IPS DF 6.9 (cell line): ENCODE results near the gene KIAA0753.

Experiments used
- DNase-seq: peaks from one replicate; pipeline ENCODE4 v3.0.0-alpha.2; 2013; ENCODE audit warnings: low read depth, low spot score
- H3K27ac ChIP-seq: one replicate; pipeline ENCODE4 v1.5.1; 2013; ENCODE audit warnings: low read length, control low read depth
- H3K27me3 ChIP-seq: 2 replicates; pipeline ENCODE4 v1.6.1; 2013; ENCODE audit warnings: mild to moderate bottlenecking, low read length; ENCODE audit not compliant: control insufficient read depth, insufficient read depth
- H3K36me3 ChIP-seq: 2 replicates; pipeline ENCODE4 v1.6.1; 2013; ENCODE audit warnings: low read length; ENCODE audit not compliant: control insufficient read depth, insufficient read depth
- H3K4me1 ChIP-seq: 2 replicates; pipeline ENCODE4 v1.6.1; 2013; ENCODE audit warnings: low read length; ENCODE audit not compliant: control insufficient read depth, insufficient read depth
- H3K4me3 ChIP-seq: 2 replicates; pipeline ENCODE4 v1.5.1; 2013; ENCODE audit warnings: mild to moderate bottlenecking, low read length
- H3K9me3 ChIP-seq: 2 replicates; pipeline ENCODE4 v1.6.1; 2013; ENCODE audit warnings: low read length, inconsistent platforms; ENCODE audit not compliant: control insufficient read depth, insufficient read depth
- WGBS: extraction: QIAGEN DNeasy Blood & Tissue Kit; methylation state at CpG from one replicate; pipeline ENCODE4 v1.1.7; 2013; ENCODE audit warnings: mixed read lengths, missing lambda C conversion rate; ENCODE audit not compliant: insufficient read length, insufficient coverage; 5-methylcytosine and 5-hydroxymethylcytosine counted together

The KIAA0753 gene

GRCh38 chr17:6640536-6641246 is at the start of gene KIAA0753, which contains the start of gene TXNDC17:
TSS of gene KIAA0753 (minus strand) at chr17:6640711. CDS start at chr17:6635103, 5,608 bp downstream.
TSS of gene TXNDC17 (plus strand) at chr17:6641060. CDS start at chr17:6641083, 23 bp downstream.
- no peak within 1 kb of the TSS for H3K27ac ChIP-seq
- H3K4me3 ChIP-seq: peak within 1 kb of the TSS; percentile 89
- DNase-seq: peak; percentile 79
- H3K9me3 ChIP-seq: no peaks in the 10 kb centered on the region
- H3K36me3 ChIP-seq: 0 out of 2 replicates have a peak, but pooled peaks cover 3% of the 10 kb centered on the region
- H3K4me1 ChIP-seq: no peaks in the 10 kb centered on the region
- WGBS: no CpG with 5 or more reads among the region's 52 CpGs
- H3K27me3 ChIP-seq: no peaks in the 10 kb centered on the region

DNA sequence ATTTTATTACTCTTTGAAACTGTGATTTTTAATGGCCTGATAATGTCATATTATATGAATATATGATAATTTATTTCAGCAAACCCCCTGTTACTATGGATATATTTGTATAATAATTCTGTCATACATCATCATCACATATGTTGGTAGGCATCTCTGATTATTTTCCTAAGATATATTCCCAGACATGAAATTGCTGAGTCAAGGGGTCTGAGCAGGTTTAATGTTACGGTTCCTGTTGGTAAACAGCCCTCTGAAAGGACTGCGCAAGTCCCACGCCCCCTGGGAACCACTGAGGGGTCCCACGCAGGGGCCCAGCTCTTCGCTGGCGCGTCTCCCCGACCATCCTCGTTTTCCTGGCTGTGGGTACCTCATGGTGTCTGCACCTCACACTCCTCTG is 48.4 kb upstream of the KIAA0753 start:
- H3K4me1 ChIP-seq: no peaks in the 10 kb centered on the region
- H3K4me3 ChIP-seq: no peak overlapping the region
- H3K36me3 ChIP-seq: no peaks in the 10 kb centered on the region
- no peaks in the 10 kb centered on the region for H3K9me3 ChIP-seq
- no peak overlapping the region for H3K27ac ChIP-seq
- no peak for DNase-seq
- WGBS: no CpG with 5 or more reads among the region's 9 CpGs
- H3K27me3 ChIP-seq: no peaks in the 10 kb centered on the region

DNA sequence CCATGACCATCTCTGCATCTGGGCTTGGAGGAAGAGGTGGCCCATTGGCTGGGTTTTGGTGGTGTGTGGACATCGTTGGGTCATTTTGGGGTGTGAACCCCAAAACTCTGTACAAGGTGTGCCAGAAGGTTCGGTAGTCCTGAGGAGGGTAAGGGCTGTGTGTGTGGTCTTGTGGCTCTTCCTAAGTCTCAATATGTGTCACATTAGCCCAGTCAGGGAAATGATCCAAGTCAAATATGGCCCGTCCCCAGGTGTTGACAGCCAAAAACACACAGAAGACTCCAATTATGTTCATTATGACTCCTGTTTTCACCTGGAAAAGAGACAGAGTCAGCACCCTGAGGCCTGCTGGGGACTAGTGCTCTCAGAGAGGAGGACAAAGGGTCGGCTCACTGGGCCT is 45.5 kb upstream of the KIAA0753 start:
- Histone ChIP-seq H3K27me3 (no peaks in the 10 kb centered on the region), H3K4me3 (no peak overlapping the region), H3K9me3 (no peaks in the 10 kb centered on the region), H3K27ac (no peak overlapping the region), H3K4me1 (no peaks in the 10 kb centered on the region), H3K36me3 (no peaks in the 10 kb centered on the region)
- WGBS: no CpG with 5 or more reads among the region's 4 CpGs
- DNase-seq: no peak

DNA sequence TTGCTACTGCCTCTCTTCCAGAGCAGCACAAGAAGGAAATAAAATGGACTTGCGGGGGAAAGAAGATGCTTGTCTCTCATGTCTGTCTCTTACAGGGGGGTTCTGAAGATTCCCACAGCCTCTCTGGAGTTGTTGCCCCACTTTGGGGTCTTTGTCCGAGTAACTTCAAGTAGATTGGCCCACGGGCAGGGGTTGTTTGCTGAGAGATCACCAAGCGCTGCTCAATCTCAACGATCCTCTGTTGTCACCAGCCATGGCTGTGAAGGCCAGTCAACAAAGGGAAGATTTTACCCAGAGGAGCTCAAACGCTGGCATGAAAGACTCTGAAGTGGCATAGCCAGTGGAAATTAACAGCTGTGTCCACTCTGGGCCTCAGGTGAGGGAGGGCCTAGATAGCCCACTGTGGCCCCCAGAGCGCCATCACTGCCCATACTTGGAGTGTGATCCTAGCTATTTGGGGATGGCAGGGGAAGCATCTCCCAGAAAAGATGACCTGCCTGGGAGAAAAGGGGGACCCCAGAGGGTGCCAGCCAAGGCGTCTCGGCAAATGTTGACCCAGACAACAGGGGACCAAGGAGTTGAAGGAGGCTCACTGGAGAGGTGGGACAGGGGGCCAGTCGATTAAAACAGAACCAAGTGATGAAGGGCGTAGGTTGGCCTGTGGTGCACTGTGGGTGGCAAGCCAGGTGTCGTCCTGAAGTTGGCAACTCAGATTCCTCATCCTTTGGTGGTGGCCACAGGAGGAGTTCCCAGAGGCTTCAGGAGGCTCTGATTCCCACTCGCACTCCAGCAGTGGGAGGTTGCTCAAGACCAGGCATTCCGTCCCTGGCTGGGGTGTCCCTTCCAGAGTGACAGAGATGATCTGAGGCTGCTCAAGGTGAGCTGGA is 44.6 kb upstream of the KIAA0753 start:
- Histone ChIP-seq H3K4me3 (no peak overlapping the region), H3K4me1 (no peaks in the 10 kb centered on the region), H3K27me3 (no peaks in the 10 kb centered on the region), H3K27ac (no peak overlapping the region), H3K9me3 (no peaks in the 10 kb centered on the region), H3K36me3 (no peaks in the 10 kb centered on the region)
- WGBS: no CpG with 5 or more reads among the region's 14 CpGs
- DNase-seq: no peak

- H3K27ac ChIP-seq: no peak overlapping the region
- no peaks in the 10 kb centered on the region for H3K9me3 ChIP-seq
- no CpG with 5 or more reads among the region's 7 CpGs for WGBS
- H3K27me3 ChIP-seq: no peaks in the 10 kb centered on the region
- H3K36me3 ChIP-seq: no peaks in the 10 kb centered on the region
- H3K4me1 ChIP-seq: no peaks in the 10 kb centered on the region
- H3K4me3 ChIP-seq: no peak overlapping the region
- no peak for DNase-seq
Measured at GRCh38 chr17:6684460-6684783, 43.9 kb upstream of the KIAA0753 start.

DNA sequence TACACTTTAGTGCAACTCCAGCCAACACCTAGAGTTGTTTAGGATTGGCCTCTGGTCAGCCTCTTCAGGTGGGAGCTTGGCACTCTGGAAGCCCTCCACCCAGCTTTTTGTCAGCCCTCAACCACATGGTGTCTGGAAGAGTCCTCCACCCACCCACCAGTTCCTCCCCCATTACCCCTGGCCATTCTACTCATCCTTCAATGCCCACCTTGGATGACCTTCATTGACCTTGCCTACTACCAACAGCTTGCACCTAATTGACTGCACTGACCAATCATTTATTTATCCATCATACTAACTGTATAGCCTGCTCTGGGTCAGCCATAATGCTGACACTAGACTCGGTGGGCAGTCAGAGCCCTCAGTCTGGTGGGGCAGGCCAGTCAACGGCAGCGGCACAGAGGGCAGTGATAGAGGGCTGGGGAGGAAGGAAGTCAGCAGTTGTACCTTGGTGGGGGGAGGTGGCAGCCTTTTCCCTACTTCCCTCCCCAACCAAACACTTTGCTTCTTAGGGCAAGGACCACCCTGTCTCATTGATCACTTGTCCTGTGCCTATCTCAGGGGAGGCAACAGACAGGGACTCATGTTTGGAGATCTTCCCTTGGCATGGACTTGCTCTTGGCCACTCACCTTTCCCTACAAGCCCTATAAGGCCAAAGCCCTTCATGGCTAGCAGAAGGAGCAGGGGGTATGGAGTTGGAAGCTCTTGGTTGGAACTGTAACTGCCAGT is 43.4 kb upstream of the KIAA0753 start:
- DNase-seq: no peak
- Histone ChIP-seq H3K27ac (no peak overlapping the region), H3K36me3 (no peaks in the 10 kb centered on the region), H3K4me1 (no peaks in the 10 kb centered on the region), H3K4me3 (no peak overlapping the region), H3K27me3 (no peaks in the 10 kb centered on the region), H3K9me3 (no peaks in the 10 kb centered on the region)
- no CpG with 5 or more reads among the region's 3 CpGs for WGBS

GRCh38 chr17:6683081-6683684 is 42.7 kb upstream of the KIAA0753 start:
- Histone ChIP-seq H3K27me3 (no peaks in the 10 kb centered on the region), H3K27ac (no peak overlapping the region), H3K9me3 (no peaks in the 10 kb centered on the region), H3K36me3 (no peaks in the 10 kb centered on the region), H3K4me1 (no peaks in the 10 kb centered on the region), H3K4me3 (no peak overlapping the region)
- no peak for DNase-seq
- no CpG with 5 or more reads among the region's 3 CpGs for WGBS

DNA sequence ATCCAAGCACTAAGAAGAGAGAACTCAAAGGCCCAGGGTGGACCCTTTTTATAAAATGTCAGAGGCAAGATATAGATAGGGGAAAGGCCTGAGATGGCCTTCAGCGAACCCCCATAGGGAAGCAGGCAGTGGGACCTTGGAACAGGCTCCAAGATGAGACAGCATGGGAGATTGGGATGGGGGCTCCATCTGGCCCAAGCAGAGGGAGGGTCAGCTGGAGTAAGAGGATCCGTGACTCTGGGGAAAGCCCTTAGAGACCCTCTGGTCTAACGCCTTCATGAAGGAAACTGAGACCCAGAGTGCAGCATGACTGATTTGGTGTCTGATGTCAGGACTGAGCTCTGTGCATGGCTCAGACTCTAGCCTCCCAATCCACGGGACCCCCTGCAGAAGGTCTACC is 41.8 kb upstream of the KIAA0753 start:
- H3K4me3 ChIP-seq: no peak overlapping the region
- no peak for DNase-seq
- no peaks in the 10 kb centered on the region for H3K36me3 ChIP-seq
- no peak overlapping the region for H3K27ac ChIP-seq
- no CpG with 5 or more reads among the region's 4 CpGs for whole genome bisulfite sequencing
- H3K4me1 ChIP-seq: no peaks in the 10 kb centered on the region
- H3K9me3 ChIP-seq: no peaks in the 10 kb centered on the region
- no peaks in the 10 kb centered on the region for H3K27me3 ChIP-seq

DNA sequence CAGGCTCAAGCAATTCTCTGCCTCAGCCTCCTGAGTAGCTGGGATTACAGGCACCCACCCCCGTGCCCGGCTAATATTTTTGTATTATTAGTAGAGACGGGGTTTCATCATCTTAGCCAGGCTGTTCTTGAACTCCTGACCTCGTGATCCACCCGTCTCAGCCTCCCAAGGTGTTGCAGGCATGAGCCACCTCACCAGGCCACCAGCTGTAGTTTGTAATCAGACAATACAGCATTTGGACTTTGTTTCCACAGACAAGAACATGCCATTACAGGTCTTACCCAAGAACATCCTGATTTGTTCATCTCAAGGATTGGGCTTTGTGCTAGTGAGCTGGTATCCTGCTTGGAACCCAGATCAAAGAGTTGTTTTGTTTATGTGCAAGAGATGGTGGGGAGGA is 41.2 kb upstream of the KIAA0753 start:
- no peaks in the 10 kb centered on the region for H3K4me1 ChIP-seq
- DNase-seq: no peak
- no CpG with 5 or more reads among the region's 5 CpGs for WGBS
- H3K27ac ChIP-seq: no peak overlapping the region
- no peak overlapping the region for H3K4me3 ChIP-seq
- H3K9me3 ChIP-seq: no peaks in the 10 kb centered on the region
- no peaks in the 10 kb centered on the region for H3K36me3 ChIP-seq
- no peaks in the 10 kb centered on the region for H3K27me3 ChIP-seq

- H3K4me3 ChIP-seq: no peak overlapping the region
- H3K27ac ChIP-seq: no peak overlapping the region
- no peaks in the 10 kb centered on the region for H3K4me1 ChIP-seq
- H3K27me3 ChIP-seq: no peaks in the 10 kb centered on the region
- no peak for DNase-seq
- no peaks in the 10 kb centered on the region for H3K9me3 ChIP-seq
- WGBS: no CpG with 5 or more reads among the region's 4 CpGs
- no peaks in the 10 kb centered on the region for H3K36me3 ChIP-seq
Measured at GRCh38 chr17:6681176-6681575, 40.7 kb upstream of the KIAA0753 start.
